BJ (cell line): ENCODE measurements around the gene EVC2. TPM values are rescaled to one million over a fixed set of nuclear protein-coding genes. Genes with fewer than 3 reads are reported as not detected.

ENCODE experiments used
- CTCF ChIA-PET: fragments of 350-600 bp; formaldehyde crosslinking; extraction: SDS; loops from one replicate; lab custom pipeline; 2021; ENCODE audit warnings: antibody characterized with exemption, inconsistent platforms; lab: Yijun Ruan, JAX
- POLR2A ChIA-PET: fragments of 300-600 bp; sonication (Branson Sonifier 250); formaldehyde crosslinking; extraction: SDS; loops from one replicate; lab custom pipeline; 2021; ENCODE audit warnings: antibody characterized with exemption; lab: Charles Lee
- DNase-seq: peaks from one replicate; pipeline ENCODE4 v3.0.0-alpha.2; 2011; ENCODE audit warnings: low read depth
- H3K27me3 ChIP-seq: 2 replicates; pipeline ENCODE4 v1.6.0; 2011; ENCODE audit warnings: low read length; ENCODE audit not compliant: control insufficient read depth, insufficient read depth
- H3K36me3 ChIP-seq: 2 replicates; pipeline ENCODE4 v1.5.1; 2011; ENCODE audit warnings: low read length; ENCODE audit not compliant: control insufficient read depth, insufficient read depth
- H3K4me3 ChIP-seq: 2 replicates; pipeline ENCODE4 v1.5.1; 2011; ENCODE audit warnings: low read depth, mild to moderate bottlenecking, control low read depth, low read length
- CTCF ChIP-seq: IDR thresholded peaks from 2 replicates; pipeline ENCODE4 v1.5.1; 2011; ENCODE audit warnings: low read depth, mild to moderate bottlenecking, control low read depth, inconsistent platforms, low read length, moderate library complexity; ENCODE audit not compliant: insufficient read depth
- polyA plus RNA-seq: library from polyadenylated mRNA; depleted of rRNA; stranded (reverse); fragments of >200 nt; gene quantifications from 2 replicates; pipeline ENCODE4 v1.2.3, GENCODE V29; 2011

Gene EVC2
- polyA plus RNA-seq, 1 experiment: 2.2 TPM

- ChIA-PET POLR2A (no interaction called here), CTCF (no interaction called here)
- no peak for TF ChIP-seq CTCF
- DNase-seq: no peak
- Histone ChIP-seq H3K27me3 (no peaks in the 10 kb centered on the region), H3K4me3 (no peak overlapping the region), H3K36me3 (peaks cover 43% of the 10 kb centered on the region)
These were observed 47.3 kb upstream of the EVC2 start for GRCh38 chr4:5755679-5756078.

GRCh38 chr4:5755161-5755560, 46.8 kb upstream of the EVC2 start:
- TF ChIP-seq CTCF: no peak
- DNase-seq: no peak
- CTCF ChIA-PET: no interaction called here
- peaks cover 43% of the 10 kb centered on the region for H3K36me3 ChIP-seq
- POLR2A ChIA-PET: no interaction called here
- H3K27me3 ChIP-seq: no peaks in the 10 kb centered on the region
- H3K4me3 ChIP-seq: no peak overlapping the region

- H3K4me3 ChIP-seq: no peak overlapping the region
- POLR2A ChIA-PET: no interaction called here
- peaks cover 44% of the 10 kb centered on the region for H3K36me3 ChIP-seq
- no peak for DNase-seq
- CTCF ChIA-PET: no interaction called here
- no peak for TF ChIP-seq CTCF
- H3K27me3 ChIP-seq: no peaks in the 10 kb centered on the region
These were observed 46.1 kb upstream of the EVC2 start for GRCh38 chr4:5754529-5754881.

- Histone ChIP-seq H3K4me3 (no peak overlapping the region), H3K27me3 (no peaks in the 10 kb centered on the region), H3K36me3 (peaks cover 42% of the 10 kb centered on the region)
- POLR2A ChIA-PET: no interaction called here
- TF ChIP-seq CTCF: no peak
- CTCF ChIA-PET: interaction anchor here (0.8 kb wide), 1 partner anchor 35 kb away, joined by 3 read pairs; no protein-coding TSS in a partner anchor
- peak; percentile 37 for DNase-seq
These were observed 45.6 kb upstream of the EVC2 start for GRCh38 chr4:5753766-5754528.

- TF ChIP-seq CTCF: no peak
- H3K36me3 ChIP-seq: peaks cover 42% of the 10 kb centered on the region
- no peak overlapping the region for H3K4me3 ChIP-seq
- POLR2A ChIA-PET: no interaction called here
- CTCF ChIA-PET: interaction anchor here (0.8 to 1.3 kb wide), 2 partner anchors 35 to 37 kb away, joined by 3 to 4 read pairs; no protein-coding TSS in a partner anchor
- DNase-seq: no peak
- H3K27me3 ChIP-seq: no peaks in the 10 kb centered on the region
These were observed 45.0 kb upstream of the EVC2 start for GRCh38 chr4:5753366-5753765.
